IPS-15b (cell line): ENCODE results near the gene CA11.

Experiments
- H3K27me3 ChIP-seq: one replicate; pipeline ENCODE4 v1.6.1; 2013; ENCODE audit warnings: low read length; ENCODE audit not compliant: control insufficient read depth, insufficient read depth
- H3K36me3 ChIP-seq: one replicate; pipeline ENCODE4 v1.6.1; 2013; ENCODE audit warnings: low read length; ENCODE audit not compliant: control insufficient read depth, insufficient read depth
- H3K4me1 ChIP-seq: one replicate; pipeline ENCODE4 v1.6.1; 2013; ENCODE audit warnings: mild to moderate bottlenecking, low read length; ENCODE audit not compliant: control insufficient read depth, insufficient read depth
- H3K4me3 ChIP-seq: one replicate; pipeline ENCODE4 v1.5.1; 2013; ENCODE audit warnings: low read depth, low read length
- H3K9ac ChIP-seq: one replicate; pipeline ENCODE4 v1.6.1; 2013; ENCODE audit warnings: low read depth, mild to moderate bottlenecking, low read length
- H3K9me3 ChIP-seq: one replicate; pipeline ENCODE4 v1.6.1; 2013; ENCODE audit warnings: mild to moderate bottlenecking, low read length; ENCODE audit not compliant: control insufficient read depth, insufficient read depth

CA11 gene

GRCh38 chr19:48600679-48601417, 45.1 kb downstream of the CA11 start:
- Histone ChIP-seq H3K9ac (no peak overlapping the region), H3K36me3 (peaks cover 4% of the 10 kb centered on the region), H3K4me1 (no peaks in the 10 kb centered on the region), H3K9me3 (no peaks in the 10 kb centered on the region), H3K4me3 (no peak overlapping the region), H3K27me3 (no peaks in the 10 kb centered on the region)

DNA sequence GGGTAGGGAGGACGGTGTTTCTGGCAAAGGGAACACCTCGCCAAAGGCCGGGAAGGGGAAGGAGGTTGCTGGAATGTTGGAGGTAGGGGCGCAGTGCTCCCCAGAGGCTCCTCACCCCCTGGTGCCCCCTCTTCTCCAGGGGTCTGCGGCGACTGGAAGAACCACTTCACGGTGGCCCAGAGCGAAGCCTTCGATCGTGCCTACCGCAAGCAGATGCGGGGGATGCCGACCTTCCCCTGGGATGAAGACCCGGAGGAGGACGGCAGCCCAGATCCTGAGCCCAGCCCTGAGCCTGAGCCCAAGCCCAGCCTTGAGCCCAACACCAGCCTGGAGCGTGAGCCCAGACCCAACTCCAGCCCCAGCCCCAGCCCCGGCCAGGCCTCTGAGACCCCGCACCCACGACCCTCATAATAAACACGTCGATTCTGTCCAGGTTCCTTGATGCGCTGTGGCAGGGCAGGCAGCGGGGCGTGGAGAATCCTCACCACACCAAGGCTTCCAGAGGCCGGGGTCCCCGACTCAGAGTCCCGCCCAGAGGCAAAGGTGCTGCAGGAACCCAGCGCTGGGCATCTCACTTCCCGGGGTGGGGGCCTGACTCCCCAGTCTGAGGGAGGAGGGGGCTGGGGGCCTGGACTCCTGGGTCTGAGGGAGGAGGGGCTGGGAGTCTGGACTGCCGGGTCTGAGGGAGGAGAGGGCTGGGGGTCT, 46.8 kb downstream of the CA11 start:
- Histone ChIP-seq H3K9ac (no peak overlapping the region), H3K4me1 (no peaks in the 10 kb centered on the region), H3K27me3 (no peaks in the 10 kb centered on the region), H3K9me3 (no peaks in the 10 kb centered on the region), H3K36me3 (peaks cover 4% of the 10 kb centered on the region), H3K4me3 (no peak overlapping the region)

GRCh38 chr19:48596679-48597465, 49.1 kb downstream of the CA11 start:
- H3K4me1 ChIP-seq: no peaks in the 10 kb centered on the region
- H3K36me3 ChIP-seq: peaks cover 4% of the 10 kb centered on the region
- no peaks in the 10 kb centered on the region for H3K27me3 ChIP-seq
- no peak overlapping the region for H3K4me3 ChIP-seq
- no peaks in the 10 kb centered on the region for H3K9me3 ChIP-seq
- no peak overlapping the region for H3K9ac ChIP-seq

- no peak overlapping the region for H3K4me3 ChIP-seq
- H3K36me3 ChIP-seq: peaks cover 4% of the 10 kb centered on the region
- H3K4me1 ChIP-seq: no peaks in the 10 kb centered on the region
- H3K9ac ChIP-seq: no peak overlapping the region
- no peaks in the 10 kb centered on the region for H3K9me3 ChIP-seq
- H3K27me3 ChIP-seq: no peaks in the 10 kb centered on the region
These were observed 49.8 kb downstream of the CA11 start for GRCh38 chr19:48596237-48596636.

DNA sequence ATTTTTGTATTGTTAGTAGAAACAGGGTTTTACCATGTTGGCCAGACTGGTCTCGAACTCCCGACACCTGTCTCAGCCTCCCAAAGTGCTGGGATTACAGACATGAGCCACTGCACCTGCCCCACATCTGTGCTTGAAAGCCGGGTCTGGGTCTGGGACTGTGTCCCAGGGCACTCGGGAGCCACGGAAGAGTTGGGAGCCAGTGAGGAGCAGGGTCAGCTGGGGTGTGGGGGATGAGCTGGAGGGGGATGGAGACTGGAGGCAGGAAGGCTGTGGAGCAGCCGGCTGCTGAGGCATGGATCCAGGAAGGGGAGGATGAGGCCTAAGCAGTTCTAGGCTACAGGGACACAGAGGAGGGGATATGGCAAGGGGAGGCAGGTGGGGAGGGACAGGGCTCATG, 50.2 kb downstream of the CA11 start:
- peaks cover 2% of the 10 kb centered on the region for H3K36me3 ChIP-seq
- no peak overlapping the region for H3K9ac ChIP-seq
- no peaks in the 10 kb centered on the region for H3K27me3 ChIP-seq
- H3K9me3 ChIP-seq: no peaks in the 10 kb centered on the region
- H3K4me3 ChIP-seq: no peak overlapping the region
- no peaks in the 10 kb centered on the region for H3K4me1 ChIP-seq

- no peaks in the 10 kb centered on the region for H3K9me3 ChIP-seq
- no peaks in the 10 kb centered on the region for H3K4me1 ChIP-seq
- no peak overlapping the region for H3K4me3 ChIP-seq
- no peaks in the 10 kb centered on the region for H3K36me3 ChIP-seq
- no peaks in the 10 kb centered on the region for H3K27me3 ChIP-seq
- no peak overlapping the region for H3K9ac ChIP-seq
These were observed 50.8 kb downstream of the CA11 start for GRCh38 chr19:48595171-48595570.

DNA sequence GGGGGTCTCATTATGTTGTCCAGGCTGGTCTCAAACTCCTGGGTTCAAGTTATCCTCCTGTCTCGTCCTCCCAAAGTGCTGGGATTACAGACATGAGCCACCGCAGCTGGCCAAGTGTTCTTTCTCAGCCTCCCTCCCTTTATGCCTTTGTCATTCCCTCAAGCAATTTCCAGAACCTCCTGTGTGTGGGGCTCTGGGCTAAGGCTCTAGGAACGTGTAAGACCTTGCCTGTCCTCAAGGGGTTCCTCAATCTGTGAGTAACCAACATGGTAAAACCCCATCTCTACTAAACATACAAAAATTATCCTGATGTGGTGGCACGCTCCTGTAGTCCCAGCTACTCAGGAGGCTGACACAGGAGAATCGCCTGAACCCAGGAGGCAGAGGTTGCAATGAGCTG, 55.0 kb downstream of the CA11 start:
- Histone ChIP-seq H3K9me3 (no peaks in the 10 kb centered on the region), H3K27me3 (no peaks in the 10 kb centered on the region), H3K4me3 (no peak overlapping the region), H3K36me3 (no peaks in the 10 kb centered on the region), H3K9ac (no peak overlapping the region), H3K4me1 (no peaks in the 10 kb centered on the region)

- Histone ChIP-seq H3K4me3 (peak overlapping the region; percentile 74), H3K9me3 (no peaks in the 10 kb centered on the region), H3K4me1 (no peaks in the 10 kb centered on the region), H3K9ac (peak overlapping the region; percentile 54), H3K36me3 (no peaks in the 10 kb centered on the region), H3K27me3 (no peaks in the 10 kb centered on the region)
These were observed 57.2 kb downstream of the CA11 start for GRCh38 chr19:48588670-48589401.
